ENCODE data around the gene C6orf163. TPM values are rescaled to one million over a fixed set of nuclear protein-coding genes. Genes with fewer than 3 reads are reported as not detected.

Gene C6orf163
- total RNA-seq, 1 donor from 2014 or later, result 3.8 TPM

- H3K9me3 Mint-ChIP-seq (ENCODE audit: unreplicated experiment), result no peaks in the 10 kb centered on the region
- no peak for DNase-seq (ENCODE audit: extremely low spot score, unreplicated experiment)
- no peaks in the 10 kb centered on the region for H3K36me3 Mint-ChIP-seq (ENCODE audit: unreplicated experiment)
- no peak overlapping the region for H3K27ac Mint-ChIP-seq (ENCODE audit: unreplicated experiment)
- H3K4me3 Mint-ChIP-seq (ENCODE audit: unreplicated experiment), result no peak overlapping the region
- no peaks in the 10 kb centered on the region for H3K27me3 Mint-ChIP-seq (ENCODE audit: unreplicated experiment)
- TF ChIP-seq CTCF (IDR thresholded peaks at IDR 0.05), result no peak
- H3K4me1 Mint-ChIP-seq (ENCODE audit: unreplicated experiment), result peaks cover 4% of the 10 kb centered on the region
These were observed 10.9 kb upstream of the C6orf163 start for GRCh38 chr6:87333591-87334181.

- Mint-ChIP-seq H3K9me3 (ENCODE audit: unreplicated experiment) (no peaks in the 10 kb centered on the region), H3K4me3 (ENCODE audit: unreplicated experiment) (no peak overlapping the region), H3K27ac (ENCODE audit: unreplicated experiment) (no peak overlapping the region), H3K27me3 (ENCODE audit: unreplicated experiment) (no peaks in the 10 kb centered on the region), H3K4me1 (ENCODE audit: unreplicated experiment) (no peaks in the 10 kb centered on the region), H3K36me3 (ENCODE audit: unreplicated experiment) (no peaks in the 10 kb centered on the region)
- no peak for DNase-seq (ENCODE audit: extremely low spot score, unreplicated experiment)
- TF ChIP-seq CTCF (IDR thresholded peaks at IDR 0.05), result no peak
These were observed 9.9 kb upstream of the C6orf163 start for GRCh38 chr6:87334683-87335082.

GRCh38 chr6:87336367-87336766 is 8.2 kb upstream of the C6orf163 start:
- Mint-ChIP-seq H3K36me3 (ENCODE audit: unreplicated experiment) (no peaks in the 10 kb centered on the region), H3K27me3 (ENCODE audit: unreplicated experiment) (no peaks in the 10 kb centered on the region), H3K27ac (ENCODE audit: unreplicated experiment) (no peak overlapping the region), H3K4me1 (ENCODE audit: unreplicated experiment) (no peaks in the 10 kb centered on the region), H3K4me3 (ENCODE audit: unreplicated experiment) (no peak overlapping the region), H3K9me3 (ENCODE audit: unreplicated experiment) (no peaks in the 10 kb centered on the region)
- DNase-seq (ENCODE audit: extremely low spot score, unreplicated experiment), result no peak
- TF ChIP-seq CTCF (IDR thresholded peaks at IDR 0.05), result no peak

- TF ChIP-seq CTCF (IDR thresholded peaks at IDR 0.05), result no peak
- Mint-ChIP-seq H3K27me3 (ENCODE audit: unreplicated experiment) (no peaks in the 10 kb centered on the region), H3K27ac (ENCODE audit: unreplicated experiment) (no peak overlapping the region), H3K9me3 (ENCODE audit: unreplicated experiment) (no peaks in the 10 kb centered on the region), H3K4me1 (ENCODE audit: unreplicated experiment) (no peaks in the 10 kb centered on the region), H3K36me3 (ENCODE audit: unreplicated experiment) (no peaks in the 10 kb centered on the region), H3K4me3 (ENCODE audit: unreplicated experiment) (no peak overlapping the region)
- DNase-seq (ENCODE audit: extremely low spot score, unreplicated experiment), result no peak
These were observed 4.4 kb upstream of the C6orf163 start for GRCh38 chr6:87340230-87340629.

GRCh38 chr6:87341158-87341557 is 3.5 kb upstream of the C6orf163 start:
- Mint-ChIP-seq H3K4me1 (ENCODE audit: unreplicated experiment) (no peaks in the 10 kb centered on the region), H3K27ac (ENCODE audit: unreplicated experiment) (no peak overlapping the region), H3K4me3 (ENCODE audit: unreplicated experiment) (no peak overlapping the region), H3K36me3 (ENCODE audit: unreplicated experiment) (peaks cover 2% of the 10 kb centered on the region), H3K9me3 (ENCODE audit: unreplicated experiment) (no peaks in the 10 kb centered on the region), H3K27me3 (ENCODE audit: unreplicated experiment) (no peaks in the 10 kb centered on the region)
- no peak for DNase-seq (ENCODE audit: extremely low spot score, unreplicated experiment)
- no peak for TF ChIP-seq CTCF (IDR thresholded peaks at IDR 0.05)

Measured in osteocyte (in vitro differentiated cells).